NT2/D1 (cell line): ENCODE results near the gene MBNL1.

Experiments used
- DNase-seq: peaks from one replicate; pipeline ENCODE4 v3.0.0-alpha.2; 2011; ENCODE audit warnings: low read depth, low spot score
- H3K27me3 ChIP-seq: 2 replicates; pipeline ENCODE4 v1.6.0; 2011; ENCODE audit warnings: mild to moderate bottlenecking; ENCODE audit not compliant: insufficient read length, insufficient read depth
- H3K36me3 ChIP-seq: 2 replicates; pipeline ENCODE4 v1.6.1; 2011; ENCODE audit warnings: mild to moderate bottlenecking, low read length, mixed read lengths; ENCODE audit not compliant: insufficient read depth, insufficient read length
- H3K4me1 ChIP-seq: 2 replicates; pipeline ENCODE4 v1.5.1; 2011; ENCODE audit not compliant: insufficient read depth, insufficient read length
- H3K4me3 ChIP-seq: 2 replicates; pipeline ENCODE4 v1.5.1; 2011; ENCODE audit warnings: low read depth; ENCODE audit not compliant: insufficient read length
- H3K9ac ChIP-seq: 2 replicates; pipeline ENCODE4 v1.6.0; 2011; ENCODE audit warnings: low read depth; ENCODE audit not compliant: insufficient read length
- H3K9me3 ChIP-seq: 2 replicates; pipeline ENCODE4 v1.5.1; 2011; ENCODE audit warnings: mild to moderate bottlenecking, low read length; ENCODE audit not compliant: insufficient read depth
- SUZ12 ChIP-seq: IDR thresholded peaks from 2 replicates; pipeline ENCODE4 v1.6.1; 2011; ENCODE audit not compliant: insufficient read length, insufficient read depth; ENCODE audit errors: extremely low read depth
- YY1 ChIP-seq: IDR thresholded peaks from 2 replicates; pipeline ENCODE4 v1.6.1; 2011; ENCODE audit not compliant: insufficient read length, insufficient read depth
- ZNF274 ChIP-seq: IDR thresholded peaks from 2 replicates; pipeline ENCODE4 v1.6.1; 2011; ENCODE audit warnings: mild to moderate bottlenecking, low read depth, low read length

Gene MBNL1

DNA sequence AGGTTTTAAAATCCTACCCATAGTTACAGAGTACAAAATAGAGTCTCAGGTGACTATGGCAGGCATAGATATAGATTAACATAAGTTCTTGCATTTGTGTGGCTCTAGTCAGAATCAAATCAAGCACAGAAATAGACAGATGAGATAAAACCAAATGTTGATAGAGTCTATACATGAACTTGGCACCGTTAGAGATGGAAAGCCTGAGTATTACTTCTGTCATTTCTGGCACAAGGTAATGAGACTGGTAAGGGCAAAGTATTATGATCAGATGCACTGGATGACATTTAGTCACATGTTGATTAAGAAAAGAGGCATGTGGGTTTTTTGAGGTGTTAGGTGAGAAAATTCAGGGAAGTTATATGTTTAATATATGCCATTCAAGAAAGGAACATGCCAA, 219.7 kb downstream of the MBNL1 start:
- DNase-seq: no peak
- no peaks in the 10 kb centered on the region for H3K9me3 ChIP-seq
- H3K27me3 ChIP-seq: no peaks in the 10 kb centered on the region
- no peak overlapping the region for H3K9ac ChIP-seq
- no peaks in the 10 kb centered on the region for H3K4me1 ChIP-seq
- TF ChIP-seq SUZ12 (no peak), YY1 (no peak), ZNF274 (no peak)
- H3K36me3 ChIP-seq: no peaks in the 10 kb centered on the region
- no peak overlapping the region for H3K4me3 ChIP-seq

DNA sequence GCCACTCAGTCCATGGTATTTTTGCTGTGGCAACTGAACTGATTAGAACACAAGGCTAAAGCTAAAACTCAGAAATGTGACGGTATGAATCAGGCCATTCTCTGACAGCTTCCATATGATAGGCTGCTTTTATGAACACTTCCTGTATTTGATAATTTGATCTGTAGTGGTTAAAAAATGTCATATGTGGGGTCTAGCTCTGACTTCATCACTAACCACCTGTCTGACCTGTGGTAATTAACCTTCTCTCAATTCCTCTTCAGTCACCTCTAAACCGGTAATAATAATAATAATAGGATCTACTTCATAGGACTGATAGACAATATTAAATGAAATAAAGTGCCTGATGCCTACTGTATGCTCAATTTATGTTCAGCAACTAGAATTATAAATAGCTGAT, 223.2 kb downstream of the MBNL1 start:
- H3K4me3 ChIP-seq: no peak overlapping the region
- H3K27me3 ChIP-seq: no peaks in the 10 kb centered on the region
- H3K9ac ChIP-seq: no peak overlapping the region
- no peak for TF ChIP-seq SUZ12
- TF ChIP-seq ZNF274: no peak
- TF ChIP-seq YY1: no peak
- no peak for DNase-seq
- no peaks in the 10 kb centered on the region for H3K4me1 ChIP-seq
- no peaks in the 10 kb centered on the region for H3K36me3 ChIP-seq
- H3K9me3 ChIP-seq: no peaks in the 10 kb centered on the region

DNA sequence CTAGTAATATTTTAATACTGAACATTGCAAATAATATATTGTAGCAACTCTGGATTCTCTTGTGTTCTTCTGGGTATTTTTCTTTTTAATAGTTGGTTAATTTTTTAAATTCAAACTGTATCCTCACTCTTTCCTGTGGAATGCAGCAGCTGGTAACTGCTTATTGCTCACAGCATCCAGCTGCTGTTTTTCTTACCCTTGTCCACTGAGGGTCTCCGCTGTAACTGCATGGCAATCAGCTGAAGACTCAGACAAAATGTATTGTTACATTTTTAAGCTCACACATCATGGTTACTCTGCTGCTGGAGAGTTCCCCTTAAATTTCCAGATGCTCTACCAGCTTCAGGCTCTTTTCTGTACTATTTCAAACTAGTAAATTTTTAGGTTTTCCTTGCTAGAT, 227.6 kb downstream of the MBNL1 start:
- no peak for TF ChIP-seq YY1
- no peak for TF ChIP-seq ZNF274
- TF ChIP-seq SUZ12: no peak
- no peak overlapping the region for H3K9ac ChIP-seq
- H3K4me3 ChIP-seq: no peak overlapping the region

DNA sequence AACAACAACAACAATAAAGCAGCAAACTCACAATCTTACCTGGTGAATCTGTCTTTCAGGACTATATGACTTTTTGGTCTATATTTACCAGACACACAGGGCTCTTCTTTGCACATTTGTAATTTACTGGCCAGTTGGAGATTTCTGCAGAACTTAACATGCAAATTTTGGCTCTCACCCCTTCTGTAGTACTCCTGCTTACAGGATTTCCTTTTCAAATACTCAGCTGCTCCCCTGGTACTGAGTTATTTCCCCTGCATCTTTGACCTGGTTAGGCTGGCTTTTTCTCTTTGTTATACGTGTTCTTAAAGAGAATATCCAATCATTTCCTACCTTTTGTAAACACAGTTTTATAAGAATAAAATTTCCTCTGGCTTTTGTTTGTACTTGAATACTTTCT, 228.0 kb downstream of the MBNL1 start:
- H3K9ac ChIP-seq: no peak overlapping the region
- DNase-seq: no peak
- no peaks in the 10 kb centered on the region for H3K4me1 ChIP-seq
- no peaks in the 10 kb centered on the region for H3K36me3 ChIP-seq
- no peak for TF ChIP-seq ZNF274
- TF ChIP-seq YY1: no peak
- TF ChIP-seq SUZ12: no peak
- H3K9me3 ChIP-seq: peaks cover 3% of the 10 kb centered on the region; the same call in 1 of the 2 replicates
- H3K4me3 ChIP-seq: no peak overlapping the region
- H3K27me3 ChIP-seq: no peaks in the 10 kb centered on the region

More for the DNA sequence above, 227.6 kb downstream of the MBNL1 start:
- DNase-seq: no peak
- Histone ChIP-seq H3K27me3 (no peaks in the 10 kb centered on the region), H3K36me3 (no peaks in the 10 kb centered on the region), H3K4me1 (no peaks in the 10 kb centered on the region), H3K9me3 (peaks cover 2% of the 10 kb centered on the region; the same call in 1 of the 2 replicates)

DNA sequence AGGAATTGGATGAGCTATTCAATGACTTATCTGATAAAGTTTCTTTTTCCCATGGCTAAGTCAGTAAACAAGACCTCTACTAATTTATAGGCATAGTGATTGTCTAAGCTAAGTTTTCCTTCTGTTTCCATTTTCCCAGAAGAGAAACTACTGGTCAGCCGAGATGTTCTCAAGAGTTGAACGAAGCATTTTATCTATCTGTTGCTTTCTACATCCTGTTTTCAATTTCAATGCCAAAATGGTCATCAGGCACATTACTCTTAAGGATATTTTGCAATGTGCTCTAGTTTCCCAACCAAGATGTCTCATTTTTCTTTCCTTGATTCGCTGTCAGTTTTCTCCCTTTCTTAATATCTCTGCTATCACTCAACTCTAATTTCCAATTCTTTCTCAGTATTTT, 228.7 kb downstream of the MBNL1 start:
- no peak for TF ChIP-seq SUZ12
- no peak for TF ChIP-seq ZNF274
- TF ChIP-seq YY1: no peak
- no peak for DNase-seq
- Histone ChIP-seq H3K4me3 (no peak overlapping the region), H3K36me3 (no peaks in the 10 kb centered on the region), H3K9ac (no peak overlapping the region), H3K9me3 (peaks cover 3% of the 10 kb centered on the region; the same call in 1 of the 2 replicates), H3K27me3 (no peaks in the 10 kb centered on the region), H3K4me1 (no peaks in the 10 kb centered on the region)

DNA sequence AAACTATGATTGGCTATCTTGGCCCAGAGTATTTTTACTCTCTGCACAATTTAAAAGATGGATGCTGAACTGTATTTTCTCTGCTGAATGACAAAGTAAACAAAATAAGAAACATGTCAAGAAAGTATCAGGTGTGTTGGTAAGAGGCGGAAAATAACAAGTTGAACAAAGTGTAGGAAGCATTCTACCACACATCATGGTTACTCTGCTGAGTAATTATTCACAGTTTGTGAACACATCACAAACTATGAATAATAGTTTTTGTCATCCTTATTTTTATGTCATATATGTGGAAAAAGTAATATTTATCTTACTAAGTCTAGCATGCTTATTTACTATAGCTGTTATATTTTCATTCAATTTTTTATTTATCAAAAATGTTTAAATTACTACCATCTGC, 229.2 kb downstream of the MBNL1 start:
- TF ChIP-seq SUZ12: no peak
- TF ChIP-seq ZNF274: no peak
- no peak for TF ChIP-seq YY1
- H3K27me3 ChIP-seq: no peaks in the 10 kb centered on the region
- no peak for DNase-seq
- H3K9me3 ChIP-seq: peaks cover 3% of the 10 kb centered on the region; the same call in 1 of the 2 replicates
- H3K9ac ChIP-seq: no peak overlapping the region
- H3K36me3 ChIP-seq: no peaks in the 10 kb centered on the region
- no peak overlapping the region for H3K4me3 ChIP-seq
- H3K4me1 ChIP-seq: no peaks in the 10 kb centered on the region

DNA sequence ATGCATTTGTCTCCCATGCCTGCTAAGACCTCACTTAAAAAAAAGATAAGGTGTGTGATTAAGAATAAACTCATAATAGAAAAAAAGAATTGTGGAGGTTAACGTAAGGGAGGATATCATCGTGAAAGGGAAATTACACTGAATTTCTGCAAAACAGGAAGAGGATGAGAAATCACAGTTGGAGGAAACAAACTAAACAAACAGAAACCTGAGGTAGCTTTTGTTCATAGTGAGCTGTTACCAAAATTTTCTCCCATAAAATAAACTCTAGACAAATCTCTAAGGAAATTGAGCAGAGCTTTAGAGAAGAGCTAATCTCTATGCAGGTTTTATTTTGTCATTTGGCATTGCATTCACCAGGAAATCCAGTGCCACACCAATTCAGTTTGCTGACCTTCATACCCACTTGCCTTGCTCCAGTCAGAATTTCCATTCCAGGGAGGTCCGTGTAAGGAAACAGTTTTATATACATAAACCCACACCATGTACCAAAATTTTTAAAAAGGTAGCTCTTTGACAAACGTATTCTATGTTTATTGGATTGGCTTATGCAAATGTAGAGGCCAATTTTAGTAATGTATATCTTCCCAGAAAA, 231.2 kb downstream of the MBNL1 start:
- Histone ChIP-seq H3K9me3 (peaks cover 3% of the 10 kb centered on the region; the same call in 1 of the 2 replicates), H3K9ac (no peak overlapping the region), H3K4me1 (no peaks in the 10 kb centered on the region), H3K4me3 (no peak overlapping the region), H3K36me3 (no peaks in the 10 kb centered on the region), H3K27me3 (no peaks in the 10 kb centered on the region)
- no peak for DNase-seq
- TF ChIP-seq YY1: no peak
